Cortex of kidney (tissue), 1 donor: ENCODE results near the gene IL20RB.

Source experiments
- DNase-seq: peaks from one replicate; lab custom pipeline; 2025; lab: John Stamatoyannopoulos, UW

Gene IL20RB, protein sequence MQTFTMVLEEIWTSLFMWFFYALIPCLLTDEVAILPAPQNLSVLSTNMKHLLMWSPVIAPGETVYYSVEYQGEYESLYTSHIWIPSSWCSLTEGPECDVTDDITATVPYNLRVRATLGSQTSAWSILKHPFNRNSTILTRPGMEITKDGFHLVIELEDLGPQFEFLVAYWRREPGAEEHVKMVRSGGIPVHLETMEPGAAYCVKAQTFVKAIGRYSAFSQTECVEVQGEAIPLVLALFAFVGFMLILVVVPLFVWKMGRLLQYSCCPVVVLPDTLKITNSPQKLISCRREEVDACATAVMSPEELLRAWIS

DNA sequence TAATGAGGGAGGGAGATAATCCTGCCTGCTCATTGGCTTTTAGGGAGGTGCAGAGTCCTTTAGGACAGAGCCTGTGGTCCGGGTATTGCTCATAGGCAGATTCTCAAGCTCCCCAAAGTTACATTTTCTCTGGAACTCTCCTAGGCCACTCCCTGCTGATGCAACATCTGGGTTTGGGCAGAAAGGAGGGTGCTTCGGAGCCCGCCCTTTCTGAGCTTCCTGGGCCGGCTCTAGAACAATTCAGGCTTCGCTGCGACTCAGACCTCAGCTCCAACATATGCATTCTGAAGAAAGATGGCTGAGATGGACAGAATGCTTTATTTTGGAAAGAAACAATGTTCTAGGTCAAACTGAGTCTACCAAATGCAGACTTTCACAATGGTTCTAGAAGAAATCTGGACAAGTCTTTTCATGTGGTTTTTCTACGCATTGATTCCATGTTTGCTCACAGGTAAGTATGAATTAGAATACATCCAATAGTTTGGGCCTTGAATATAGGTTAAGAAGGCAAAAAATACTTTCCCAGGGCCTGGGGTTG lies at the start of gene IL20RB:
IL20RB (plus strand) TSS at position 233 of the 538 bp plus-strand sequence; CDS start at position 364, 131 bp downstream.
- DNase-seq = no peak

DNA sequence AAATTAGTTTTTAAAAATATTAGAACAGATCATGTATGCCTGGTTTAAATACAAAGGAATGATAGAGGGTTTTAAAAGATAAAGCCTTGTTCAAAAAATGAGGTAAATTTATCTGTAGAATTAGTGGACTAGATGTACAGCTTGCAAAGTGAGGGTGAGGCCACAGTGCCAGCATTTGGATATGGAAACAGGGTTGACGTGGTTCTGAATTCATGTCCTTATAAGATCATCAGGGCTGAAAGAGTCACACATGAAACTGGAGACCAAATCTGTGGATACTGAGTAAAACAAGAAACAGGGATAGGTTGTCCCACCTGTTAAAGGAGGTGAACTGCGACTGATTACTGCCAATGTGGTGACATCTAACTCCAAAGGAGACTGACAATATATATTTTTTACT lies 49.5 kb upstream of the IL20RB start:
- no peak for DNase-seq

DNA sequence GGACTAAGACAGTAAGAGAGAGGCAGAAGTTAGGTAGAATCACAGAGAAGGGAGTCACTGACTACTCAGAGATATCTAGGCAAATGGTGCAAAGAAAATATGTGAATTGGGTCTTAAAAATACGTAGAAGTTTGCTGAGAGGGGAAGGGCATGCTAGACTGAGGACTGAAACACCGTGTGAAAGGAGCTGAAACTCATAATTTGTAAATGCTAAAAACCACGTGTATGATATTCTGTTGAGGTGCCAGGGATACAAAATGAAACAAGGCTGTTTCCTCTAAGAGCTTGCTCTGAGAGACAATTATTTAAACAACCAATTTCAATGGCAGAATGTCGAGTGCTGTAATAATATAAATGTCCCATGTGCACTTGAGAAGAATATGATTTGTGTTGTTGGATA lies 48.6 kb upstream of the IL20RB start:
- DNase-seq = no peak

DNA sequence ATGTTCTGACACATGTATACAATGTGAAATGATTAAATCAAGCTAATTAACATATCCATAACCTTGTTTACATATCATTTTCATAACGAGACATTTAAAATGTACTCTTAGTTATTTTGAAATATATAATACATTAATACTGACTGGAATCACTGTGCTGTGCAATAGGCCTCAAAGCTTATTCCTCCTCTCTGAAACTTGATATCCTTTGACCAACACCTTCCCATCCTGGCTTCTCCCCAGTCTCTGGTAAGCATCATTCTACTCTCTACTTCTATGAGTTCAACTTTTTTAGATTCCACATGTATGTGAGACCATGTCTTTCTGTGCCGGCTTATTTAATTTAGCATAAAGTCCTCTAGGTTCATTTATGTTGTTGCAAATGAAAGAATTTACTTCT lies 47.1 kb upstream of the IL20RB start:
- no peak for DNase-seq

DNA sequence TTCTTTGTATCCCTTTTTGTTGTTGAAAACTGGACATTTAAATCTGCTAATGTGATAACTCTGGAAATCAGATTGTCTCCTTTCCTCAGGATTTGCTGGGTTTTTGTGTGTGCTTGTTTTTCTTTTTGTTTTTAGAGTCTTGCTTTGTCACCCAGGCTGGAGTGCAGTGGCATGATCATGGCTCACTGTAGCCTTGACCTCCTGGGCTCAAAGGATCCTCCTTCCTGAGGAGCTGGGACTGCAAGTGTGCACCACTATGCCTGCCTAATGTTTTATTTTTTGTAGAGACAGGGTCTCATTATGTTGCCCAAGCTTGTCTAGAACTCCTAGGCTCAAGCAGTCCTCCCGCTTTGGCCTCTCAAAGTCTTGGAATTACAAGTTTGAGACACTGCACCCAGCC lies 44.6 kb upstream of the IL20RB start:
- no peak for DNase-seq

DNA sequence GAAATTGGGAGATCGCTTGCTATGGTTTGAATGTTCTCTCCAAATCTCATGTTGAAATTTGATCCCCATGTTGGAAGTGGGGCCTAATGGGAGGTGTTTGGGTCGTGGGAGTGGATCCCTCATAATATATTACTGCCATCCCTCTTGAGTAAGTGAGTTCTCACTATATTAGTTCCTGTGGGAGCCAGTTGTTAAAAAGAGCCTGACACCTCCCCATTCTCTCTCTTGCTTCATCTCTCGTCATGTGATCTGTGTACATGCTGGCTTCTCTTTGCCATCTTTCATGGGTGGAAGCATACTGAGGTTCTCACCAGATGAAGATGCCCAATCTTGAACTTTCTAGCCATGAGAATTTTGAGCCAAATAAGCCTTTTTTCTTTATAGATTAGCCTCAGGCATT lies 43.0 kb upstream of the IL20RB start:
- DNase-seq = no peak

DNA sequence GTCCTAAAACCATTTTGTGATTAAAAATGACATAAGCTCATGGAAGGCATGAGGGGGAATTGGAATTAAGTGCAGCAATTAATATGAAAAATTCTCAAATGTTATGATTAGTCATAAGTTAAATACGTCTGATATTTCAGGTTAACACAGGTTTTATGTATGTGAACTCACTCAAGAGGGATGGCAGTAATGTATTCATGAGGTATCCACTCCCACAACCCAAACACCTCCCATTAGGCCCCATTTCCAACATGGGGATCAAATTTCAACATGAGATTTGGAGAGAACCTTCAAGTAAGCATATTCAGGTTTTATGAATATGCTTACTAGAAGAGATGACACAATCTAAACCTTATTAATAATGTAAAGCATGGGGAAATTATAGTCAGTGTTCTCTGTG lies 41.6 kb upstream of the IL20RB start:
- no peak for DNase-seq

DNA sequence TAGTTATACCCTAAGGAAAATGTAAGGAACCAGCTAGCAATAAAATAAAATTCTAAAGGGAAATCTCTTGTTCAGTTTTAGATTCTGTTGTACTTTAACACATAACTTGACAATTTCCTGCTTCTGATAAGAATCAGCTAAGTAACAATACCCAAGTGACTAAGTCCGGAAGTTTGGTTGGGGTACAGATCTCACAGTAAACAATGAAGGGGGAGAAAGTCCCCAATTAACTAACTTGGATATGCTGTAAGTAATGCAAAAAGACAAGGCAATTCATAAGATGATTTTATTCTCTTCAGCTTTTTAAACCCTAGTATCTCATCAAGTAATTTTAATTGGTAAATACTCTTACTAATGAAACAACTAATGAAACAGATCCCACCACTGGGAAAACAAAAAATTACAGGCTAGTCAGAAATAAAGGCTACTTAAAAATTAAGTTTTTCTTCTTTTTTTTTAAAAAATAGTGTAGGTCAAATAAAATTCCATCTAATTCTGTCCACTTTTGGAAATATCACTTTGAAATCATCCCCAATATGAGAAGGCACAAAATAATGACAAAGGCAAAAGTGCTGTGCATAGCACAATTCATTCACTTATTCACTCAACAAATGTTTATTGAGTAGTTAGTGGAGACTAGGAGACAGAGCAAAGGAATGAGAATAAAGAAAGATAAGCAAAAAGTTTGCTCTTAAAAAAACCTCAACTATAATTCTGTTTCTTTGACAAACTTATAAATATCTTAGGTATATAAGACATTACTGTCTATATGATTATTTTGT lies 37.8 kb upstream of the IL20RB start:
- no peak for DNase-seq

DNA sequence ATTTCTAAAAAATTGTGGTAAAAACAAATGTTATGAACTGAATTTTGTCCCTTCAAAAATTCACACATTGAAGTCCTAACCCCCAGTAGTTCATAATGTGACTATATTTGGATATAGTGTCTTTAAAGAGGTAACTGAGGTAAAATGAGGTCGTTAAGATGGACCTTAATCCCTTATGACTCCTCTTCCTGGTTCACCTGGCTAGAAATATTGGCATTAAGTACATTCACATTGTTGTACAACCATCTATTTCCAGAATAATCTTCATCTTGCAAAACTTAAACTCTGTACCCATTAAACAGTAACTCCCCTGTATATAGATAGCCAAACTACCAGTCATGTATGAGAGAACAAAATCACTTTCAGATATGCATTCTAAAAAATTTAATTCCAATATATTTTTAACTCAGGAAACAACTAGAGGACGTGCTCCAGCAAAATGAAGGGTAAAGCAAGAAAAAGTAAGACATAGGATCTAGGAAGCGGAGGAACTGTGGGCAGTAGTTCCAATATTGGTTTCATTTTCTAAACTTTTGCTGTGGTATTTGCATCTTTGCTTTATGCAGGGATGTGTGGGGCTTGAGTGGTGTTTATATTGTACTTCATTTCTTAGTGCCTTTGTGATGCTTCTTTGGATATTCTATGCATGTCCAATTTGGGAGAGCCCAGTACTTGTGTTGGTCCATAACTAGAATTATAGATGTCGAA lies 36.7 kb upstream of the IL20RB start:
- DNase-seq = no peak

DNA sequence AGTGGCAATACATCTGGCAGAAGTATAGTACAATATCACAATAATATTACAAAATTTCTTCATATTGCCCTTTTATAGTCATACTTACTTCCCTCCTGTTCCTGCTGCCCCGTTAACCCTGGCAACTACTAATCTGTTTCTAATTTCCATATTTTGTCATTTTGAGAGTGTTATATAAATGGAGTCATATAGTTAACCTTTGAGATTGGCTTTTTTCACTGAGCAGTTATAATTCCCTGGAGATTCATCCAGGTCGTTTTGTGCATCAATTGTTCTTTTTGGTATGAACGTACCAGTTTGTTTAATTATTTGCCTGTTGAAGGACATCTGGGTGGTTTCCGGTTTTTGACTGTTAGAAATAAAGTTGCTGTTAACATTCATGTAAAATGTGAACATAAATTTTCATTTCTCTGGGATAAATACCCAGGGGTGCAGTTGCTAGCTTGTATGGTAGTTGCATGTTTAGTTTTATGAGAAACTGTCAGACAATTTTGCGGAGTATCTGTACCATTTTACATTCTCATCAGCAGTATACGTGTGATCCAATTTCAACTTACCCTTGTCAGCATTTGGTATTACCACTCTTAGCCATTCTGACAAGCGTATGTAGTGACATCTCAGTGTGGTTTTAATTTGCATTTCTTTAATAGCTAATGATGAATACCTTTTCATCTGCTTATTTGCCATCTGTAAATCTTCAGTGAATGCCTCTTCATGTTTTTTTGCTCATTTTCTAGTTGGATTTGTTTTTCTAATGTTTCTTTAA lies 32.2 kb upstream of the IL20RB start:
- DNase-seq = no peak

DNA sequence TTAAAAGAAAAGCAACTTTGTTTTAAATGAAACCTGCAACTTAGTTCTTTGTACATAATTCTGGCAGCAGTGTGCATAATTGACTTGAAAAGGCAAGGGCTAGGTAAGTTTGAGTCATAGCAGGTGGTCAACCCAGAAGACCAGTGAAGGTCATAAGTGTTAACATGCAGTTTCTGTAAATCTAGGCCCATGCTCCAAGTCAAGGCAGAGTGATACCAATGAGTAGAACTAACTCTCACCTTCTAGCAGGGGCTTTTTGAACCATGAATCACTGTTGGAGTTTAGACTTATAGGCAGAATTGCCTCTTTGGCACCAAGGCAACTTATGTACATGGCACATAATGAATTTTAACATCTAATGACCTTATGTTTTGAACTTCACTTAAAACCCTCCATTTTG lies 29.5 kb upstream of the IL20RB start:
- no peak for DNase-seq

DNA sequence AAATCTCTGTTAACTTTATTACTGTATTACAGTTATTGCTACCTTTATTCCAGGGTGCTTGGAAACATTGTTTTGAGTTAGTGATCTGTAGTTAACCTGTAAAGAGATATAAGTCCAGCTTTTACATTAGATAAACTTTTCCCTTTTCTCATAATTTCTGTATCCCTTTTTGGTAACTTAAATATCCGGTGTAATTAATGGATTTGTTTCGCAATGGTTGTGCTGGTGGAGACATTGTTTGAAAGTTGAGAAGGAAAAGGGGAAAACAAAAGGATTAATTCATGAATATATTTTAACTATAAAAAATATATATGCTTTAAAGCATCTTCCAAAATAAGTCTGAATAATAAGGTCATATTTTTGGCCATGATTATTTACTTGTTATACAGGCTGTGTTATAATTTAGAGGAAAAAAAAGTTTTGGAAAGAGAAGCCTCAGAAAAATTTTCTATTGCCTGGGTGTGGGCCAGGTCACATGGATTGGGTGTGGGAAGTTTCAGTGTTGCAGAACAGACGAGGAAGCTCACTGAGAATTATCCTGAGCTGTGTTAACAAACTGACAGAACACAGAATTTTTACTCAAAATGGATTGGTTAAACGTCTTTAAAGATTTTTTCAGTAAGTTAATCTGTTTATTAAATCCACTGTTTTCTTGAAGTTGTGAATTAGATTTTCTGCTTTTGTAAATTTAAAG lies 27.7 kb upstream of the IL20RB start:
- DNase-seq = no peak

DNA sequence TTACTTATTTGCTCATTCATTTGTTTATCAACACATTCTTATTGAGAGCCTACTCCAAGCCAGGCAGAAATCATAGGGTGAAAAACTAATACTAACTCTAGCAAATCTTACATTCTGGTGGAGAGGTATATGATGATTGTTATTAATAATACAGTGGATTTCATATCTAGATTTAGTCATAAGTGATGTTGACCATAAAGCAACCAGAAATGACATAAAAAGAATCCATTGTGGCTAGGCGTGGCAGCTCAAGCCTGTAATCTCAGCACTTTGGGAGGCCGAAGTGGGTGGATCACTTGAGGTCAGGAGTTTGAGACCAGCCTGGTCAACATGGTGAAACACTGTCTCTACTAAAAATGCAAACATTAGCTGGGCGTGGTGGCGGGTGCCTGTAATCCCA lies 26.2 kb upstream of the IL20RB start:
- no peak for DNase-seq

DNA sequence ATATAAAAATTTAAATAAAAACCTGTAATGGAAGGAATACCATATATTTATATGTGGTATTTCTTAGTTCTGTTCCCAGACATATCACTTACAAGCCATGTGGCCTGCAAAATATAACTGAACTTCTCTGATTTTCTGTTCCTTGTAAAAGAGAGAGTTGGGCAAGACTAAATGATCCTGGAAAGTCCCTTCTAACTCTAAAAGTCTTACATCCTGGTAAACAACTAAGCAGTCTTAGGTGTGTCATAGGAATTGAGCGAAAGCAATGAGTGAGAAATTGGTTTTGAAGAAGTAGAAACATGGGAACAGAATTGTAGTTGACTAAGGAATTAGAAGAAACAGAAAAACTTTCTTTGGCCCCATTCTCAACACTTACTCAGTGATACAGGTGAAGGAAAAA lies 25.3 kb upstream of the IL20RB start:
- DNase-seq = no peak

DNA sequence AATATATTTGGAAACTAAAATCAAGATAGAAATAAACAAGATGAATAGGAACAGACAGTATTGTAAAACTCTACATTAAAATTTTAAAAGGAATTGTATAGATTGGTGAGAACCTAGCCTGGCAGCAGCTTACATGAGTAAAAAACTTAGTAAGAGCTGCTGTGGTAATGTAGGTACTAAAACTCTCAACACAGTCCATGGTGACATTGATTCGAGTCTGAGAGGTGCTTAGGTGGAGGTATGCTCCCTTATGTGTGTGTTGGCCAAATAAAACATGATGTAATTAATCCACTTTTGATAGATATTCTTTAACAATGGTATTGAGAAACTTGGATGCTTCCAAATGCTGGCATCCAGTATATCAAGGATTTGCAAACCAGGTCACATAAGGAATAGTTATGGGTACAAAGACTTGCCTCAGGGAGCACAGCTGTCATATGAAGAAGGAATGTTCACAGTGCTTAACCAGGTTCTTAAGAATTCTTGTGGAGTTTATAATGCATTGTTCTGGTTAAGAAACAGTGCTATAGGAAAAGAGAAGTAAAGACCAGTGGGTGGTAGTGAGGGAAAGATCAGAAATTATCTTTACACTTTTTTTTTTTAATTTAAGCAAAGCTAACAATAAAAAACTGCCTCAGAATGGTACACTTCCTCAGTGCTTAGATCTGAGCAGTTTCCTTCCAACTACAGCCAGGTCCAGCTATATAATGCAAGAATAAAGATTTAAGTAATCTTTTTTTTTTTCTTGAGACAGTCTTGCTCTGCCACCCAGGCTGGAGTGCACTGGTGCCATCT lies 24.6 kb upstream of the IL20RB start:
- no peak for DNase-seq

DNA sequence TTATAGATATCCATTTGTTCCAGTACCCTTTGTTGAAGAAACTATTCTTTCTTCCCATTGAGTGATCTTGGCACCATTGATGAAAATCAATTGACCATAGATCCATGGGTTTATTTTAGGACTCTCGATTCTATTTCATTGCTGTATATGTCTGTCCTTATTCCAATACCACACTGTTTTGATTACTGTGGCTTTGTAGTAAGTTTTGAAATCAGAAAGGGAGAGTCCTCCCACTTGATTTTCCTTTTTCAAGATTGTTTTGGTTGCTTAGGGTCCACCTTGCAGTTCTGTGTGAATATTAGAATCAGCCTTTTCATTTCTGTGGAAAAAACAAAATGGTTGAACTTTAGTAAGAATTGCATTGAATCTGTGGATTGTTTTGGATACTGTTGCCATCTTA lies 20.6 kb upstream of the IL20RB start:
- DNase-seq = no peak

DNA sequence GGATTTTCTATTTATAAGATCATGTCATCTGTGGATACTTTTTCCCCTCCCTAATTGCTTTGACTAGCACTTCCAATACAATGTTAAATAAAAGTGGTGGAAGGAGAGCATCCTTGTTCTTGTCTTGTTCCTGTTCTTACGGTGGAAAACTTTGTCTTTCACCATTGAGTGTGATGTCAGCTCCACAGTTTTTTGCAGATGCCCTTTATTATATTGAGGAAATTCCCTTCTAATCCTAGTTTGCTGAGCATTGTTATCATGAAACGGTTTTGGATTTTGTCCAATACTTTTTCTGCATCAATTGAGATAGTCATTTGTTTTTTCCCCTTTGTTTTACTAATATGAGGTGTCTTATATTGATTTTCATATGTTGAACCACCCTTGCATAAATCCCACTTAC lies 19.9 kb upstream of the IL20RB start:
- no peak for DNase-seq

DNA sequence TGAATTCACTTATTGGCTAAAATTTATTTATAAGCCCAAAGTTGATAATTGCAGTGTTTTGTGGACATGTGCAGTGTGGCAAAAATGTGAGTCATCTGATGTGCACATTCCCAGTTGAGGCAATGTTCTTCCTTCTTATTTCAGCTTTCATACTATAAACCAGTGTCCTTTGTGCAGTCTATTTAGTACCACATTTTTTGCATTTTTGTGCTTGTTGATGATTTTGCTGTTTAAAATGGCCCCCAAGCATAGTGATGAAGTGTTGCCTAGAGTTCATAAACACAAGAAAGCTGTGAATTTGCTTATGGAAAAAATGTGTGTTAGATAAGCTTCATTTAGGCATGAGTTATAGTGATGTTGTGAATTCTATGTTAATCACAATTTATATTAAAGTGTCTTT lies 19.4 kb upstream of the IL20RB start:
- DNase-seq = no peak

DNA sequence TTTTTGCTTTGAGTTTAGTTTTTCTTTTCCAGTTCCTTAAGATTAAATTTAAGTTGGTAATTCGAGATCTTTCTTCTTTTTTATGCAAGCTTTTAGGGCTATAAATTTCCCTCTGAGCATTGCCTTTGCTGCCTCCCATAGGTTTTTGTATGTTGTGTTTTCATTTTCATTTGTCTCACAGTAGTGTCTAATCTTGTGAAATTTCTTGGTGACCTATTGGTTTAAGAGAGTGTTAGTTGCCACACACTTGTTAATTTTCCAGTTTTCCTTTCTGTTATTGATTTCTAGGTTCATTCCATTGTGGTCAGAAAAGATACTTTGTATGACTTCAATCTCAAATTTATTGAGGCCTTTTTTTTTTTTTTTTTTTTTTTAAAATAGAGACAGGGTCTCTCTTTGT lies 18.3 kb upstream of the IL20RB start:
- DNase-seq = no peak

DNA sequence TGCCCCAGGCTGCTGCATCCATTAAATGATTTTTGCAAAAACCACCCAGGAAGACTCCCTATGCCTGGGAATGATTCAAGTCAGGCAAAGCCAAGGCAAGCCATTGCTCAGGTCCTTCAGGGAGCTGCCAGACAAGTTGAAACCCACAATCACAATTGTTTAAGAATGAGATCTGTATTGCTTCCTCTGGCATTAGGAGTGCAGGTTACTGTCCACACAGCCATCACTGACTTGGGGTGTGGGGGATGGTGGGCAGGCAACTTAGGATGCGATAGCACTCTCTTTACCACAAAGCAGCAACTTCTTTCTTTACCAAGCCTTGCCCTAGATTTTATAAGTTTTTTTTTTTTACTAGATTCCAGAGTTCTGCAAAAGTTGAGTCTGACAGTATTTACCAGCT lies 15.0 kb upstream of the IL20RB start:
- no peak for DNase-seq

DNA sequence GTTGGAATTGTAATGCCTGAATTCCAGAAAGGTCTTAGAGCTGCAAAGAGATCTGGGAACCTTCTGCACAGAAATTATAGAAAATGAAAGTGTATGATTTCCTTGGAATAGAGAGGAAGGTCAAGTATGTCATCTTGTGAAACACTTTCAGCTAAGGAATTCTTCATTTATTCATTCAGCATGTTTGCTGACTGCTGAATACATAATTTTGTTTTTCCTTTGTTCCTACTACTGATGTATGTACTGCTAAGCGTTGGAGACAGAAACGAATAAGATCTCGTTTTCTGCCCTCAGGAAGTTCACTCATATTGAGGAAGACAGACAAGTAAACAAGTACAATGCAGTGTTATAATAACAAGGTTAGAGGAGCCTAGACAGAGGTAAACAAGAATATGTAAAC lies 14.3 kb upstream of the IL20RB start:
- no peak for DNase-seq
